Heart left ventricle (tissue), 16 donors: ENCODE measurements around the gene OSTC. TPM values are rescaled to one million over a fixed set of nuclear protein-coding genes. Genes with fewer than 3 reads are reported as not detected.

Experiments used
- ATAC-seq, 4 donors: fragments of 200-7000 bp; cut with Tn5 transposase; one replicate each; pipeline ENCODE4 v1.9.1; 2020 to 2022; ENCODE audit warnings: moderate library complexity in 4 of 4, mild to moderate bottlenecking in 3 of 4, moderate number of reproducible peaks in 1 of 4
- DNase-seq, 5 donors: peaks; one replicate each; pipeline ENCODE4 v3.0.0-alpha.2; 2020
- H3K27ac ChIP-seq, 12 donors: fragments of 200-600 bp; sonication (generic) in 4 of 12; one replicate each; pipeline versions ENCODE4 v1.5.0 to v1.8.0; 2016 to 2022; ENCODE audit warnings: mild to moderate bottlenecking in 2 of 12
- H3K27me3 ChIP-seq, 9 donors: fragments of 200-600 bp; sonication (generic) in 2 of 9; one replicate each; pipeline versions ENCODE4 v1.5.1 to v1.8.0; 2016 to 2022; ENCODE audit warnings: mild to moderate bottlenecking in 3 of 9
- H3K36me3 ChIP-seq, 9 donors: fragments of 200-600 bp; sonication (generic) in 2 of 9; one replicate each; pipeline versions ENCODE4 v1.5.0 to v1.8.0; 2018 to 2022; ENCODE audit warnings: mild to moderate bottlenecking in 2 of 9
- H3K4me1 ChIP-seq, 12 donors: fragments of 200-600 bp; sonication (generic) in 4 of 12; one replicate each; pipeline versions ENCODE4 v1.5.0 to v1.8.0; 2016 to 2022; ENCODE audit warnings: mild to moderate bottlenecking in 3 of 12
- H3K4me3 ChIP-seq, 12 donors: fragments of 200-600 bp; sonication (generic) in 4 of 12; one replicate each; pipeline versions ENCODE4 v1.5.0 to v1.8.0; 2017 to 2022; ENCODE audit warnings: mild to moderate bottlenecking in 9 of 12, moderate library complexity in 4 of 12
- H3K9me3 ChIP-seq, 12 donors: fragments of 200-600 bp; sonication (generic) in 4 of 12; one replicate each; pipeline versions ENCODE4 v1.5.0 to v1.8.0; 2016 to 2022; ENCODE audit warnings: mild to moderate bottlenecking in 1 of 12
- POLR2A ChIP-seq, 2 donors: fragments of 450-650 bp; IDR thresholded peaks; one replicate each; pipeline ENCODE4 v1.6.1; 2017; ENCODE audit warnings: antibody characterized with exemption in 2 of 2, mild to moderate bottlenecking in 2 of 2, moderate library complexity in 2 of 2
- WGBS, 4 donors: extraction: QIAGEN DNeasy Blood & Tissue Kit in 2 of 4; methylation state at CpG; one replicate each; pipeline versions ENCODE4 v1.1.5 to v1.1.7; 2013 to 2018; 5-methylcytosine and 5-hydroxymethylcytosine counted together
- intact Hi-C, 10 donors: fragments of 100-400 bp; cut with DNase I; formaldehyde crosslinking; loops; one replicate each; pipeline versions ENCODE4 v1.11.1 to v1.14.2; 2022
- polyA plus RNA-seq, 2 donors: library from polyadenylated mRNA; stranded (reverse); fragments of 200-250 nt; gene quantifications; one replicate each; pipeline ENCODE4 v1.2.3, GENCODE V29; 2013
- total RNA-seq, 9 donors: library from RNA; depleted of rRNA in 2 of 9; stranded (reverse); fragments of >200 nt in 2 of 9; fragmentation: NEBNext Ultra II Directional in 3 of 9; extraction: Animal tissue kit (Norgen Biotek cat#: 25700) in 3 of 9; gene quantifications; one replicate each; pipeline versions ENCODE4 v1.1.0 to v1.2.4, GENCODE V29; 2016 to 2023
- TF ChIP-seq, protein P1 (sequence below), 12 donors: fragments of 200-600 bp; sonication (generic) in 4 of 12; IDR thresholded peaks; one replicate each; pipeline versions ENCODE4 v1.5.0 to v1.8.0; 2018 to 2022; ENCODE audit warnings: antibody characterized with exemption in 12 of 12, mild to moderate bottlenecking in 5 of 12
- donor health status: ischemic (EF 13 %, LVEDD 7.1; RV severe dilation, severe dysfunction).
- donor health status: healthy with polysubstance abuse.
- donor health status: DM: no; HTN: yes; CAD: no.
- donor health status: DM: no; HTN: no; CAD: no.
- donor health status: ischemic (EF 25% LVEDD 6.9; RV normal size, moderate dysfunction).
- donor health status: ischemic (EF 25% LVEDD 5.7; RV mildly dilated, moderate dysfunction).
- donor health status: healthy.
- donor health status: DM: yes; HTN: yes; CAD: no.
- donor health status: ischemic (EF 35%, LVEDD 5.7; RV mildly dilated, moderate dysfunction).
- donor health status: nonischemic (EF 11% LVEDD 7.7; RV severe dilation, severe dysfunction).
- donor health status: DM: yes; HTN: yes; CAD: no.
- donor health status: PGD.
- donor health status: ischemic (EF 29% LVEDD 5.4; RV normal size, mild dysfunction).
- donor health status: nonischemic (EF 23%, LVEDD 6.1; RV moderate dilation, normal function).

The OSTC gene
- total and polyA plus RNA-seq, 11 donors: 20.5 to 146 (median 32.4) TPM

DNA sequence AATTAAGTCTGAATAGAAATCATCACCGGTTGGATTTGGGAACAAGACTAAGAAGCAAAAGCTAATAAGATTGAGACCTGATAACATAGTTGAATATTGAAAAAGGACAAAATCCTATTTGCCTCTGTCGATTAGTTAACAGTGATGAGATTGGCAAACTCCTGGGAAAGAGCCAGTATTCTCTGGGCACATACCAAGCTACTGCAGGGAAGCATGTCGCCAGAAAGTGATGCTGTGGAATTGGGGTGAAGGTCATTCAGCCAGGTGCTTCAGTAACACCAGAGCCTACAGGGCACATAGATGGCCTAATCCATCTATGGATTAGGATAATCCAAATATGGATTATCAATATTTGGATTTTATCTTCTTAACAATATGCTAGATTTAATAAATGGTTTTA lies 44.0 kb downstream of the OSTC start:
- DNase-seq: no peak
- 78 to 88% (median 83%) methylated on average over 3 of the region's 3 CpGs for WGBS, 4 donors
- no peak overlapping the region for H3K27ac ChIP-seq
- intact Hi-C loops: no loop called here
- H3K27me3 ChIP-seq: no peaks in the 10 kb centered on the region
- no peak for ATAC-seq
- H3K9me3 ChIP-seq: no peaks in the 10 kb centered on the region
- H3K4me3 ChIP-seq: no peak overlapping the region
- TF ChIP-seq, protein P1, sequence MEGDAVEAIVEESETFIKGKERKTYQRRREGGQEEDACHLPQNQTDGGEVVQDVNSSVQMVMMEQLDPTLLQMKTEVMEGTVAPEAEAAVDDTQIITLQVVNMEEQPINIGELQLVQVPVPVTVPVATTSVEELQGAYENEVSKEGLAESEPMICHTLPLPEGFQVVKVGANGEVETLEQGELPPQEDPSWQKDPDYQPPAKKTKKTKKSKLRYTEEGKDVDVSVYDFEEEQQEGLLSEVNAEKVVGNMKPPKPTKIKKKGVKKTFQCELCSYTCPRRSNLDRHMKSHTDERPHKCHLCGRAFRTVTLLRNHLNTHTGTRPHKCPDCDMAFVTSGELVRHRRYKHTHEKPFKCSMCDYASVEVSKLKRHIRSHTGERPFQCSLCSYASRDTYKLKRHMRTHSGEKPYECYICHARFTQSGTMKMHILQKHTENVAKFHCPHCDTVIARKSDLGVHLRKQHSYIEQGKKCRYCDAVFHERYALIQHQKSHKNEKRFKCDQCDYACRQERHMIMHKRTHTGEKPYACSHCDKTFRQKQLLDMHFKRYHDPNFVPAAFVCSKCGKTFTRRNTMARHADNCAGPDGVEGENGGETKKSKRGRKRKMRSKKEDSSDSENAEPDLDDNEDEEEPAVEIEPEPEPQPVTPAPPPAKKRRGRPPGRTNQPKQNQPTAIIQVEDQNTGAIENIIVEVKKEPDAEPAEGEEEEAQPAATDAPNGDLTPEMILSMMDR (IDR thresholded peaks at IDR 0.05): no peak
- no peak for TF ChIP-seq POLR2A (IDR thresholded peaks at IDR 0.05)
- no peaks in the 10 kb centered on the region for H3K36me3 ChIP-seq
- no peaks in the 10 kb centered on the region for H3K4me1 ChIP-seq

DNA sequence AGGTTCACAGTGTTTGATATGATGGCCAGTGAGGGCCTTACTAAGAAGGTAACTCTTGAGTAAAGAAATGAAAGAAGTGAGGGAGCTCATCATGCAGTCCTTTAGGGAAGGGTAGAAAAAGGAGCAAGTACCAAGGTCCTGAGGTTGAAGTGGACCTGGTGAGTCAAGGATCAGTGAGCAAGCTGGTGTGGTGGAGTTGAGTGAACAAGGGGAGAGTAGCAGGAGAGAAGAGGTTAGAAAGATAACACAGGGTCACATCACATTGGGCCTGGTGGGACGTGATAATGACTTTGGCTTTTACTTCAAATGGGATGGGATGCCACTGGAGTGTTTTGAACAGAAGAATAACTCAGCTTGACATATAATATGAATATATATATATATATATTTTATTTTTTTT lies 44.7 kb downstream of the OSTC start:
- ATAC-seq (no peak), DNase-seq (no peak)
- intact Hi-C loops: no loop called here
- WGBS, 4 donors: 88 to 98% (median 91%) methylated on average over 1 of the region's 1 CpG
- Histone ChIP-seq H3K4me3 (no peak overlapping the region), H3K27me3 (no peaks in the 10 kb centered on the region), H3K4me1 (no peaks in the 10 kb centered on the region), H3K27ac (no peak overlapping the region), H3K9me3 (no peaks in the 10 kb centered on the region), H3K36me3 (no peaks in the 10 kb centered on the region)
- TF ChIP-seq, protein P1 (IDR thresholded peaks at IDR 0.05): no peak
- TF ChIP-seq POLR2A (IDR thresholded peaks at IDR 0.05): no peak

DNA sequence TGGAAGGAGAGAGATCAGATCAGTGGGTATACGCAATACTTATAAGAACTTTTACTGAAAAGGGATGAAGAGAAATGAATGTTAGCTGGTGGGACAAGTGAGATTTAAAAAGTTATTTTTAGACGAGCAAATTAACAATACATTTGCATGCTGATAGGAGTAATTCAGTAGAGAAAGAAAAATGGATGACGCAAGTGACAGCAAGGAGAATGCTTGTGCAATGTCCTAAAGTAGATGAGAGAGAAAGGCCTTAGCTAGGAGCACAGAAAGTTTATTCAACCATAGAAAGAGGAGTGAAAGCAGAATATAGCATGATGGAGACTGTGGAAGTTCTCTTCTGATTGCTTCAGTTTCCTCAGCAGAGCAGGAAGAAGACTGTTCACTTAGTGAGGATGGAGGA lies 45.8 kb downstream of the OSTC start:
- no peak for ATAC-seq

DNA sequence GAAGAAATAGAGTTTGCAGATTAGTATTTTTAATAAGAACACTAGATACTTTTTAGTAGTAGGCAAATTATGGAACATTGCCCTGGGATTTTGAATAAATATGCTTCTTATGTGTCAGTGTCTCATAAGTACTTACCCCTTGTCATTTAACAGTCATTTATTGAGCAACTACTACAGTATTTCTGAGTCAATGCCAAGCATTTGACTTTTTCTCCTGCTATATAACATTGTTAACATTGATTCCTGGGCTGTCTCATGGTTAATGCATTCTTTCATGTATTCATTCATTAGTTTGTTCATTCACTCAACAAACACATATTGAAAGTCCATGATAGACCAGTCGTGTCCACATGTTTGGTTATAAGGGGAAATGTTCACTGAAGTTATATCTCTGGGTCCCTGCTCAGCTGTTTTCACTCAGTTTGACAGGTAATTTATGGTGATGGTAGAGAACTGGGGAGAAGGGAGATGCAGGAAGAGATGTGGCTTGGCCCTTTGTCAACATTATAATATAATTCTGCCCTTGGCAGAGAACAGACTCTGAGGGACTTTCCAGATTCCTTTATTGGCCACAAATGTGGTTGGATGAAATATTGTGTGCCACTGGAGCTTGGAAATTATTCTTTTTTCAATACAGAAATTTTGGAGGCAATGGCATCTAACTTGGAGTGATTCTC lies 49.8 kb downstream of the OSTC start:
- intact Hi-C loops: no loop called here
- TF ChIP-seq, protein P1 (IDR thresholded peaks at IDR 0.05): no peak
- TF ChIP-seq POLR2A (IDR thresholded peaks at IDR 0.05): no peak
- no peak overlapping the region for H3K27ac ChIP-seq
- H3K27me3 ChIP-seq: no peaks in the 10 kb centered on the region
- no peaks in the 10 kb centered on the region for H3K36me3 ChIP-seq
- ATAC-seq (no peak), DNase-seq (no peak)
- no peak overlapping the region for H3K4me3 ChIP-seq
- H3K9me3 ChIP-seq: no peaks in the 10 kb centered on the region
- WGBS, 4 donors: 57 to 71% (median 62%) methylated on average over 1 of the region's 1 CpG
- no peaks in the 10 kb centered on the region for H3K4me1 ChIP-seq

More for the DNA sequence above, 45.8 kb downstream of the OSTC start:
- H3K27ac ChIP-seq: no peak overlapping the region
- H3K36me3 ChIP-seq: no peaks in the 10 kb centered on the region
- no peak overlapping the region for H3K4me3 ChIP-seq
- H3K27me3 ChIP-seq: no peaks in the 10 kb centered on the region
- 81 to 83% (median 82%) methylated on average over 3 of the region's 3 CpGs for WGBS, 4 donors
- no peak for DNase-seq
- TF ChIP-seq POLR2A (IDR thresholded peaks at IDR 0.05): no peak
- TF ChIP-seq, protein P1 (IDR thresholded peaks at IDR 0.05): no peak
- no peaks in the 10 kb centered on the region for H3K4me1 ChIP-seq
- no peaks in the 10 kb centered on the region for H3K9me3 ChIP-seq
- intact Hi-C loops: no loop called here
